Measurements from ENCODE around the gene OARD1. TPM values are rescaled to one million over a fixed set of nuclear protein-coding genes. Genes with fewer than 3 reads are reported as not detected.

Gene OARD1
- total RNA-seq, 1 donor from 2014 or later: 10.6 TPM

GRCh38 chr6:41040940-41041536 lies 31.1 kb downstream of the OARD1 start:
- Mint-ChIP-seq H3K4me3 (ENCODE audit: unreplicated experiment) (no peak overlapping the region), H3K4me1 (ENCODE audit: low read depth, unreplicated experiment) (peaks cover 19% of the 10 kb centered on the region), H3K27ac (ENCODE audit: unreplicated experiment) (peak overlapping the region; percentile 86), H3K9me3 (ENCODE audit: unreplicated experiment) (peaks cover 3% of the 10 kb centered on the region), H3K36me3 (ENCODE audit: low read depth, unreplicated experiment) (no peaks in the 10 kb centered on the region), H3K27me3 (ENCODE audit: low read depth, unreplicated experiment) (no peaks in the 10 kb centered on the region)
- H3K27ac ChIP-seq (ENCODE audit: low read depth, low read length): no peak overlapping the region
- no peak overlapping the region for H3K4me2 ChIP-seq (ENCODE audit: low read length)
- no peaks in the 10 kb centered on the region for H3K36me3 ChIP-seq (ENCODE audit: insufficient read depth, low read length)
- H3K4me3 ChIP-seq (ENCODE audit: insufficient read depth, low read depth, low read length): no peak overlapping the region
- H3K9me3 ChIP-seq (ENCODE audit: insufficient read depth, low read depth, low read length): no peaks in the 10 kb centered on the region
- DNase-seq (ENCODE audit: low read depth): no peak
- no peak overlapping the region for H2AFZ ChIP-seq (ENCODE audit: low read depth, low read length)
- no peak overlapping the region for H3K9ac ChIP-seq (ENCODE audit: low read length)
- no peak for TF ChIP-seq EZH2 (IDR thresholded peaks at IDR 0.05; ENCODE audit: insufficient read depth, low read length)
- TF ChIP-seq, protein P1, sequence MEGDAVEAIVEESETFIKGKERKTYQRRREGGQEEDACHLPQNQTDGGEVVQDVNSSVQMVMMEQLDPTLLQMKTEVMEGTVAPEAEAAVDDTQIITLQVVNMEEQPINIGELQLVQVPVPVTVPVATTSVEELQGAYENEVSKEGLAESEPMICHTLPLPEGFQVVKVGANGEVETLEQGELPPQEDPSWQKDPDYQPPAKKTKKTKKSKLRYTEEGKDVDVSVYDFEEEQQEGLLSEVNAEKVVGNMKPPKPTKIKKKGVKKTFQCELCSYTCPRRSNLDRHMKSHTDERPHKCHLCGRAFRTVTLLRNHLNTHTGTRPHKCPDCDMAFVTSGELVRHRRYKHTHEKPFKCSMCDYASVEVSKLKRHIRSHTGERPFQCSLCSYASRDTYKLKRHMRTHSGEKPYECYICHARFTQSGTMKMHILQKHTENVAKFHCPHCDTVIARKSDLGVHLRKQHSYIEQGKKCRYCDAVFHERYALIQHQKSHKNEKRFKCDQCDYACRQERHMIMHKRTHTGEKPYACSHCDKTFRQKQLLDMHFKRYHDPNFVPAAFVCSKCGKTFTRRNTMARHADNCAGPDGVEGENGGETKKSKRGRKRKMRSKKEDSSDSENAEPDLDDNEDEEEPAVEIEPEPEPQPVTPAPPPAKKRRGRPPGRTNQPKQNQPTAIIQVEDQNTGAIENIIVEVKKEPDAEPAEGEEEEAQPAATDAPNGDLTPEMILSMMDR (IDR thresholded peaks at IDR 0.05; ENCODE audit: insufficient read depth, low read depth, low read length): no peak
- FAIRE-seq: no peak
- no peaks in the 10 kb centered on the region for H3K79me2 ChIP-seq (ENCODE audit: insufficient read depth, low read length)
- H3K27me3 ChIP-seq (ENCODE audit: insufficient read depth, low read length): peaks cover 3% of the 10 kb centered on the region
- H4K20me1 ChIP-seq (ENCODE audit: insufficient read depth, low read length): no peaks in the 10 kb centered on the region
- H3K4me1 ChIP-seq (ENCODE audit: insufficient read depth, low read length): peaks cover 9% of the 10 kb centered on the region

- no peaks in the 10 kb centered on the region for H3K27me3 Mint-ChIP-seq (ENCODE audit: low read depth, unreplicated experiment)
- Histone ChIP-seq H3K79me2 (ENCODE audit: insufficient read depth, low read length) (no peaks in the 10 kb centered on the region), H3K4me1 (ENCODE audit: insufficient read depth, low read length) (peaks cover 9% of the 10 kb centered on the region), H3K9ac (ENCODE audit: low read length) (no peak overlapping the region), H3K27me3 (ENCODE audit: insufficient read depth, low read length) (peaks cover 3% of the 10 kb centered on the region), H4K20me1 (ENCODE audit: insufficient read depth, low read length) (no peaks in the 10 kb centered on the region), H3K9me3 (ENCODE audit: insufficient read depth, low read depth, low read length) (no peaks in the 10 kb centered on the region), H3K27ac (ENCODE audit: low read depth, low read length) (no peak overlapping the region), H2AFZ (ENCODE audit: low read depth, low read length) (peak overlapping the region; percentile 15), H3K4me2 (ENCODE audit: low read length) (no peak overlapping the region), H3K4me3 (ENCODE audit: insufficient read depth, low read depth, low read length) (no peak overlapping the region), H3K36me3 (ENCODE audit: insufficient read depth, low read length) (no peaks in the 10 kb centered on the region)
- H3K27ac Mint-ChIP-seq (ENCODE audit: unreplicated experiment): peak overlapping the region; percentile 86
- H3K9me3 Mint-ChIP-seq (ENCODE audit: unreplicated experiment): peaks cover 3% of the 10 kb centered on the region
- H3K4me1 Mint-ChIP-seq (ENCODE audit: low read depth, unreplicated experiment): peaks cover 19% of the 10 kb centered on the region
- FAIRE-seq: no peak
- peak; percentile 7 for DNase-seq (ENCODE audit: low read depth)
- TF ChIP-seq, protein P1 (IDR thresholded peaks at IDR 0.05; ENCODE audit: insufficient read depth, low read depth, low read length): no peak
- H3K4me3 Mint-ChIP-seq (ENCODE audit: unreplicated experiment): no peak overlapping the region
- no peaks in the 10 kb centered on the region for H3K36me3 Mint-ChIP-seq (ENCODE audit: low read depth, unreplicated experiment)
These were observed 31.8 kb downstream of the OARD1 start for GRCh38 chr6:41040101-41040939.
